HL-60 (cell line): ENCODE results near the gene AKR7A3.

ENCODE experiments used
- DNase-seq, 2 experiments: peaks; one replicate each; pipeline ENCODE4 v3.0.0-alpha.2; 2010 to 2020; ENCODE audit warnings: low read depth in 1 of 2, low spot score in 1 of 2
- H3K27ac ChIP-seq: fragments of 250-450 bp; sonication (Bioruptor Pico); replicated peaks from 2 replicates; pipeline ENCODE4 v1.5.1; 2020; ENCODE audit warnings: mild to moderate bottlenecking, moderate library complexity
- H3K27me3 ChIP-seq: fragments of 250-450 bp; sonication (Bioruptor Pico); 2 replicates; pipeline ENCODE4 v1.5.1; 2021; ENCODE audit warnings: mild to moderate bottlenecking, moderate library complexity; ENCODE audit not compliant: insufficient read depth, poor library complexity, severe bottlenecking
- H3K4me3 ChIP-seq: replicated peaks from 2 replicates; pipeline ENCODE4 v1.5.1; 2011; ENCODE audit warnings: mild to moderate bottlenecking, control low read depth, low read length; ENCODE audit not compliant: insufficient read depth
- CTCF ChIP-seq: IDR thresholded peaks from one replicate; pipeline ENCODE4 v1.5.1; 2011; ENCODE audit warnings: low read length, control low read depth, inconsistent platforms; ENCODE audit not compliant: insufficient read depth
- GABPA ChIP-seq: IDR thresholded peaks from 2 replicates; pipeline ENCODE4 v1.6.1; 2012; ENCODE audit warnings: low read depth
- POLR2AphosphoS5 ChIP-seq: IDR thresholded peaks from 2 replicates; pipeline ENCODE4 v1.6.1; 2012; ENCODE audit warnings: low read depth
- REST ChIP-seq: IDR thresholded peaks from 2 replicates; pipeline ENCODE4 v1.6.1; 2012; ENCODE audit warnings: low read depth; ENCODE audit not compliant: insufficient replicate concordance
- SPI1 ChIP-seq: IDR thresholded peaks from 2 replicates; pipeline ENCODE4 v1.6.1; 2012; ENCODE audit warnings: low read depth, mild to moderate bottlenecking, borderline replicate concordance

The AKR7A3 gene

GRCh38 chr1:19312782-19313635 is 24.4 kb upstream of the AKR7A3 start:
- TF ChIP-seq CTCF (no peak), REST (no peak)
- Histone ChIP-seq H3K27me3 (no peaks in the 10 kb centered on the region), H3K27ac (peak overlapping the region; percentile 76), H3K4me3 (peak overlapping the region; percentile 80)
- DNase-seq, result no peak

- TF ChIP-seq GABPA (no peak), REST (peak; percentile 14), POLR2AphosphoS5 (peak; percentile 66), SPI1 (no peak)
- DNase-seq, result peak; percentile 78 to 87
- peak within 1 kb of the TSS; percentile 76 for H3K27ac ChIP-seq
- peak within 1 kb of the TSS; percentile 80 for H3K4me3 ChIP-seq
- H3K27me3 ChIP-seq, result no peaks in the 10 kb centered on the region
Observed at GRCh38 chr1:19311931-19312781, 23.6 kb upstream of the AKR7A3 start, which contains the start of the genes AKR7A2 and SLC66A1. Gene AKR7A2 (minus strand): TSS chr1:19312144. CDS start chr1:19312124, 20 bp downstream. Gene SLC66A1 (plus strand): TSS chr1:19312326. CDS start chr1:19317678, 5,352 bp downstream.

GRCh38 chr1:19311503-19311930 is 22.9 kb upstream of the AKR7A3 start:
- no peak for DNase-seq
- H3K27ac ChIP-seq, result peak overlapping the region; percentile 68
- TF ChIP-seq SPI1, result no peak
- TF ChIP-seq GABPA, result no peak
- no peak for TF ChIP-seq REST
- no peak for TF ChIP-seq CTCF
- TF ChIP-seq POLR2AphosphoS5, result no peak
- no peaks in the 10 kb centered on the region for H3K27me3 ChIP-seq
- peak overlapping the region; percentile 66 for H3K4me3 ChIP-seq
